Mucosa of stomach (tissue), 1 donor: ENCODE data around the gene RASAL2.

Experiments used
- H3K27me3 ChIP-seq: one replicate; pipeline ENCODE4 v1.7.0; 2013; ENCODE audit warnings: mild to moderate bottlenecking, low read length; ENCODE audit not compliant: control insufficient read depth, insufficient read depth
- H3K36me3 ChIP-seq: one replicate; pipeline ENCODE4 v1.7.0; 2013; ENCODE audit warnings: low read length; ENCODE audit not compliant: control insufficient read depth, insufficient read depth
- H3K4me1 ChIP-seq: one replicate; pipeline ENCODE4 v1.7.0; 2013; ENCODE audit warnings: mild to moderate bottlenecking, low read length; ENCODE audit not compliant: control insufficient read depth, insufficient read depth
- H3K4me3 ChIP-seq: one replicate; pipeline ENCODE4 v1.7.0; 2013; ENCODE audit warnings: low read length
- H3K9ac ChIP-seq: one replicate; pipeline ENCODE4 v1.7.0; 2013; ENCODE audit warnings: mild to moderate bottlenecking, low read length, moderate library complexity
- H3K9me3 ChIP-seq: one replicate; pipeline ENCODE4 v1.7.0; 2013; ENCODE audit warnings: mild to moderate bottlenecking, low read length, moderate library complexity; ENCODE audit not compliant: control insufficient read depth
- donor health status: Pancreatic carcinoma.

The RASAL2 gene

GRCh38 chr1:178509414-178510007 is 415.6 kb downstream of the RASAL2 start:
- Histone ChIP-seq H3K36me3 (no peaks in the 10 kb centered on the region), H3K9me3 (no peaks in the 10 kb centered on the region), H3K27me3 (no peaks in the 10 kb centered on the region), H3K4me1 (peaks cover 41% of the 10 kb centered on the region), H3K9ac (no peak overlapping the region), H3K4me3 (no peak overlapping the region)

DNA sequence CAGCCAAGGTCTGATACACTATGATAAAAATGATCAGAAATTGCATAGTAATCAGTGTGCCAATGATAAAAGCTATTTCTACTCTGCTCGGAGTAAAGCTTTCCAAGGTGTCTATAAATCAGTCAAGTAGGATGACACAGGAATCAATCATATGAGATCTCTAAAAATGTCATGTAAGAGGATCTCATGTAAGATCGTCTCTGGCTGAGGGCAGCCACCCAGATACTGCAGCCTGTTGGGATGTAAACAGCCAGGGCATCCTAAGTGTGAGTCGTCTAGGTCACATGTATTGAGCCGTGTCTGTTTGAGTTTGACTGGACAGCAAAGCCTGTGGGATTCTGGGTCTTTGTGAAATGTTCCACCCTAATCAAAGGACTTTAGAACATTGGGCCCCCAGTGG is 416.3 kb downstream of the RASAL2 start:
- no peaks in the 10 kb centered on the region for H3K9me3 ChIP-seq
- H3K4me1 ChIP-seq, result peaks cover 41% of the 10 kb centered on the region
- no peaks in the 10 kb centered on the region for H3K36me3 ChIP-seq
- H3K9ac ChIP-seq, result no peak overlapping the region
- H3K4me3 ChIP-seq, result no peak overlapping the region
- H3K27me3 ChIP-seq, result no peaks in the 10 kb centered on the region

GRCh38 chr1:178512566-178513277 is 418.8 kb downstream of the RASAL2 start, which contains the start of gene TEX35:
Gene TEX35, plus strand, starts transcription at chr1:178513109. Its CDS starts 80 bp downstream, at chr1:178513189.
- Histone ChIP-seq H3K9me3 (no peaks in the 10 kb centered on the region), H3K4me3 (no peak within 1 kb of the TSS), H3K36me3 (no peaks in the 10 kb centered on the region), H3K9ac (no peak within 1 kb of the TSS), H3K4me1 (peaks cover 22% of the 10 kb centered on the region), H3K27me3 (no peaks in the 10 kb centered on the region)

- Histone ChIP-seq H3K4me3 (no peak overlapping the region), H3K36me3 (no peaks in the 10 kb centered on the region), H3K27me3 (no peaks in the 10 kb centered on the region), H3K9me3 (no peaks in the 10 kb centered on the region), H3K4me1 (peaks cover 22% of the 10 kb centered on the region), H3K9ac (no peak overlapping the region)
These were observed 419.5 kb downstream of the RASAL2 start for GRCh38 chr1:178513278-178513983.

DNA sequence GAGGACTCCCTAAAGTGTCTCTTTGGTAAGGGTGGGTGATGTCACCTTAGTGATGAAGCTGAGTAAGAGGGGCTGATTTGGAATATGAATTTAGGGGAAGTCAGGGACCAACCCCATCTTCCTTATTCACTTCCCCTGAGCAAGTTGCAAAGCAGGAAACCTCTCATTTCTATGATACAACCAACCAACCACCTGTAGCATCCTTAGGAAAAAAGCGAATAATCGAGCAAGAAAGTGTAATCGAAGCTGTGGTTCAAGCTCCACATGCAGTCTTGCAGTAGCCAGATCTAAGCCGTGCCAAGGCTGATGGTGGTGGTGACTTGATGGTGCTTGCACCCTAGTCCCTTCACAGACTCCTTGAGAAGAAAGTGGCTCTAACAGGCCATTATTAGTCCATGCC is 422.2 kb downstream of the RASAL2 start:
- Histone ChIP-seq H3K4me3 (no peak overlapping the region), H3K27me3 (no peaks in the 10 kb centered on the region), H3K9me3 (no peaks in the 10 kb centered on the region), H3K9ac (no peak overlapping the region), H3K36me3 (no peaks in the 10 kb centered on the region), H3K4me1 (peaks cover 22% of the 10 kb centered on the region)

DNA sequence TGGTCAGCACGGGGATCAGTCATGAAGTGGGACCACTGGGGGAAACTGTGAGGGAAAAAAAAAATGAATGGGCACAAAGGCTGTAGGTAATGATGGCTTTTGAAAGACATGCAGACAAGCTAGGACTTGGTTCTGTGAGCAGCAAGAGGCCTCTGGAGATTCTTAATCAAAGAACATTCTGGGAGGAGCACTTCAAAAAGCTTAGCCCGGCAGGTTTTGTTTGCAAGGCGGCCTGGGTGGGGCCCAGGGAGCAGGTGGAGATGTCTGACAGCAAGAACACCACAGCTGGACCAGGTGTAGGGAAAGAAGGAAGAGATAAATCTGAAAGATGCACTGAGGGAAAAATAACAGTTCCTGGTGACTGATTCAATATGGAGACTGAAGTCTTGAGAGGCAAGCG is 425.0 kb downstream of the RASAL2 start:
- Histone ChIP-seq H3K36me3 (no peaks in the 10 kb centered on the region), H3K27me3 (no peaks in the 10 kb centered on the region), H3K9me3 (no peaks in the 10 kb centered on the region), H3K4me3 (no peak overlapping the region), H3K9ac (no peak overlapping the region), H3K4me1 (peaks cover 4% of the 10 kb centered on the region)

DNA sequence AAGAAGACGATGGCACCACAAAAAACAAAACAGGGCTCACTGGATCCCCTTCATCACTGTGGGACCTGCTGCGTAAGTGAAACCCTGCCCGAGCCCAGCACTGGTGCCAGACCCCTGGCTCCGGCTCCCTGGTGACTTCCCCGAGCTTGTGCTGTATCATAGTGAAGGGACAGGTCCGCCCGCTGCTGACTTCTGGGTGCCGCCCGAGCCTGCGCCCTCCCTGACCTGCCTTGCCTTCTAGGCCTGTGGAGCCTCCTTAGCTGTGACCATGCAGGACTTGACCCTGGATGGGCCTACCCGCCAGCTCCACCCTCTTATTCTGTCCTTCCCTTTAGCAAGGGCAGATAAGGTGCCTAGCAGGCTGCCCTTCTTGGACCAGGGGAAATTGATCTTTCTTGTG is 426.9 kb downstream of the RASAL2 start:
- no peaks in the 10 kb centered on the region for H3K36me3 ChIP-seq
- H3K4me1 ChIP-seq, result no peaks in the 10 kb centered on the region
- H3K4me3 ChIP-seq, result no peak overlapping the region
- no peaks in the 10 kb centered on the region for H3K9me3 ChIP-seq
- H3K9ac ChIP-seq, result no peak overlapping the region
- no peaks in the 10 kb centered on the region for H3K27me3 ChIP-seq

DNA sequence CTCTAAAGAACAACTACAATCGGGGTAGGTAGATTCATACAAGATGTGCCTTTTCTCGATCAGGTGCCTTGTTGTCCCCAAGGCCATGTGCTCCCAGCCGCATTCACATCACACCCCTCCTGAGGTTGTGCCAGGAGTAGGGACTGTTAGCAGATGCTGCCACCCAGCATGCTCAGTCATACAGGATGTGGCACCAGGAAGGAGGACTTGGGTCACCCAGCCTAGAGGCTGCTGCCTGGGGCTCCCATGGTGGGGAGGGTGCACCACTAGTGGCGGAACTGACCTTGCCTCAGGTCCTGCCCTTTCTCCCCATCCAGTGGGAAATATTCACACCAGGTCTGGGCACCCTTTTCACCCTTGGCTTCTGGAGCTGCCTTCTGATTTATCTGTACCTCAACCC is 427.3 kb downstream of the RASAL2 start:
- Histone ChIP-seq H3K9ac (no peak overlapping the region), H3K27me3 (no peaks in the 10 kb centered on the region), H3K36me3 (no peaks in the 10 kb centered on the region), H3K4me3 (no peak overlapping the region), H3K4me1 (no peaks in the 10 kb centered on the region), H3K9me3 (no peaks in the 10 kb centered on the region)

DNA sequence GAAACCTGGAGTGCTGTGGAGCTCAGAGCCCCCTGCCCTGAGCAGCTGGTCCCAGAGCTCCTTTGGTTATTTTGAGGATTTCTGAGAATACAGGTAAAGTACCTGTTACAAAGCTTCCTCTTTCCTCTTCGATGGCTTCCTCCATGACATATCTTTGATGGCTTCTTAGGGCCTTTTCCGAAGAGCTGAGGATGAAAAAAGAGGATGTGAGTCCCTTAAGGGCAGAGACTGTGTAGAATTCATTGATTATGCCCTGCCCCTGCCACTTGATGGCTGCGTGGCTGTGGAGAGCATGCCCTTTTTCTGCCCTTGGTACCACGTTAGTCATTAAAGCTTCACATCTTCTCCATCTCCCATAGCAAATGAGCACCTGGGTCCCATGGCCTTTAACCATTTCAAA is 433.2 kb downstream of the RASAL2 start:
- Histone ChIP-seq H3K4me1 (peaks cover 14% of the 10 kb centered on the region), H3K9me3 (no peaks in the 10 kb centered on the region), H3K36me3 (no peaks in the 10 kb centered on the region), H3K9ac (no peak overlapping the region), H3K27me3 (no peaks in the 10 kb centered on the region), H3K4me3 (no peak overlapping the region)

GRCh38 chr1:178528228-178528952 is 434.5 kb downstream of the RASAL2 start:
- Histone ChIP-seq H3K9me3 (no peaks in the 10 kb centered on the region), H3K4me3 (no peak overlapping the region), H3K4me1 (peaks cover 21% of the 10 kb centered on the region), H3K36me3 (no peaks in the 10 kb centered on the region), H3K27me3 (no peaks in the 10 kb centered on the region), H3K9ac (no peak overlapping the region)

- H3K36me3 ChIP-seq, result no peaks in the 10 kb centered on the region
- H3K27me3 ChIP-seq, result no peaks in the 10 kb centered on the region
- H3K9ac ChIP-seq, result no peak overlapping the region
- H3K4me1 ChIP-seq, result peaks cover 24% of the 10 kb centered on the region
- no peak overlapping the region for H3K4me3 ChIP-seq
- no peaks in the 10 kb centered on the region for H3K9me3 ChIP-seq
These were observed 435.0 kb downstream of the RASAL2 start for GRCh38 chr1:178528953-178529335.
